GM23338 (cell line): ENCODE measurements around the gene TSPO2. TPM values are rescaled to one million over a fixed set of nuclear protein-coding genes. Genes with fewer than 3 reads are reported as not detected.

Experiments used
- ATAC-seq: fragments of 200-7000 bp; cut with Tn5 transposase; 3 replicates; pipeline ENCODE4 v1.9.1; 2020
- DNase-seq: peaks from one replicate; pipeline ENCODE4 v3.0.0-alpha.2; 2015; ENCODE audit warnings: low spot score
- H2AFZ ChIP-seq: fragments of 200-600 bp; sonication (generic); 2 replicates; pipeline ENCODE4 v1.8.0; 2016; ENCODE audit warnings: antibody characterized with exemption, mild to moderate bottlenecking, moderate library complexity
- H3F3A ChIP-seq: fragments of 200-600 bp; sonication (generic); replicated peaks from 2 replicates; pipeline ENCODE4 v1.8.0; 2017; ENCODE audit warnings: antibody characterized with exemption, mixed run types, low read depth
- H3K27ac ChIP-seq: fragments of 200-600 bp; sonication (generic); 2 replicates; pipeline ENCODE4 v1.6.1; 2016; ENCODE audit warnings: low read depth
- H3K27me3 ChIP-seq: fragments of 200-600 bp; sonication (generic); 2 replicates; pipeline ENCODE4 v1.8.0; 2016; ENCODE audit warnings: mild to moderate bottlenecking, mixed run types, moderate library complexity; ENCODE audit not compliant: insufficient read depth
- H3K36me3 ChIP-seq: fragments of 200-600 bp; sonication (generic); 2 replicates; pipeline ENCODE4 v1.8.0; 2016; ENCODE audit warnings: mild to moderate bottlenecking; ENCODE audit not compliant: insufficient read depth
- H3K4me1 ChIP-seq: fragments of 200-600 bp; sonication (generic); 2 replicates; pipeline ENCODE4 v1.8.0; 2016; ENCODE audit warnings: mild to moderate bottlenecking, moderate library complexity; ENCODE audit not compliant: insufficient read depth
- H3K4me2 ChIP-seq: fragments of 200-600 bp; sonication (generic); 2 replicates; pipeline ENCODE4 v1.7.1; 2017; ENCODE audit warnings: mixed run types
- H3K4me3 ChIP-seq: fragments of 200-600 bp; sonication (generic); 2 replicates; pipeline ENCODE4 v1.6.1; 2016; ENCODE audit warnings: mixed run types
- H3K79me2 ChIP-seq: fragments of 200-600 bp; sonication (generic); replicated peaks from 2 replicates; pipeline ENCODE4 v1.8.0; 2017; ENCODE audit warnings: mild to moderate bottlenecking; ENCODE audit not compliant: insufficient read depth
- H3K9me2 ChIP-seq: fragments of 200-600 bp; sonication (generic); 2 replicates; pipeline ENCODE4 v1.8.0; 2017; ENCODE audit not compliant: insufficient read depth
- H4K20me1 ChIP-seq: fragments of 200-600 bp; sonication (generic); replicated peaks from 2 replicates; pipeline ENCODE4 v1.8.0; 2017; ENCODE audit warnings: mild to moderate bottlenecking; ENCODE audit not compliant: insufficient read depth
- H3K27ac Mint-ChIP-seq: 2 replicates; pipeline ENCODE4 v1.8.0; 2020; ENCODE audit warnings: inconsistent platforms, mild to moderate bottlenecking, moderate library complexity, mixed read lengths
- H3K27me3 Mint-ChIP-seq: 3 replicates; pipeline ENCODE4 v1.8.0; 2022; ENCODE audit warnings: low read depth, mild to moderate bottlenecking, moderate library complexity, mixed read lengths, inconsistent platforms; ENCODE audit not compliant: insufficient read depth, poor library complexity
- H3K36me3 Mint-ChIP-seq: 3 replicates; pipeline ENCODE4 v1.8.0; 2021; ENCODE audit warnings: low read depth, mild to moderate bottlenecking, inconsistent platforms, moderate library complexity, mixed read lengths
- H3K4me1 Mint-ChIP-seq: 3 replicates; pipeline ENCODE4 v1.8.0; 2020; ENCODE audit warnings: mild to moderate bottlenecking, inconsistent platforms, mixed read lengths
- H3K4me3 Mint-ChIP-seq: 3 replicates; pipeline ENCODE4 v1.8.0; 2021; ENCODE audit warnings: moderate library complexity, mild to moderate bottlenecking, inconsistent platforms, mixed read lengths
- H3K9me3 Mint-ChIP-seq: 3 replicates; pipeline ENCODE4 v1.8.0; 2020; ENCODE audit warnings: moderate library complexity, mild to moderate bottlenecking, inconsistent platforms, mixed read lengths
- EZH2phosphoT487 ChIP-seq: fragments of 200-600 bp; sonication (generic); IDR thresholded peaks from one replicate; pipeline ENCODE4 v1.8.1; 2018; ENCODE audit warnings: antibody characterized with exemption; ENCODE audit not compliant: unreplicated experiment
- JUNB ChIP-seq: IDR thresholded peaks from one replicate; pipeline ENCODE4 v1.6.1; 2016; ENCODE audit warnings: antibody characterized with exemption; ENCODE audit not compliant: unreplicated experiment
- NANOG ChIP-seq: IDR thresholded peaks from 2 replicates; pipeline ENCODE4 v1.6.1; 2016; ENCODE audit warnings: antibody characterized with exemption, borderline replicate concordance
- STAT1 ChIP-seq: IDR thresholded peaks from one replicate; pipeline ENCODE4 v1.6.1; 2016; ENCODE audit warnings: antibody characterized with exemption; ENCODE audit not compliant: unreplicated experiment
- ZNF114 ChIP-seq: fragments of 250-450 bp; sonication (Bioruptor Pico); IDR thresholded peaks from 2 replicates; pipeline ENCODE4 v1.5.0; 2020; ENCODE audit warnings: mild to moderate bottlenecking, moderate library complexity
- ZNF331 ChIP-seq: fragments of 250-450 bp; sonication (Bioruptor Pico); IDR thresholded peaks from 2 replicates; pipeline ENCODE4 v1.5.0; 2020; ENCODE audit warnings: low read depth, mild to moderate bottlenecking, moderate library complexity
- ZNF462 ChIP-seq: fragments of 250-450 bp; sonication (Bioruptor Pico); IDR thresholded peaks from 2 replicates; pipeline ENCODE4 v1.5.0; 2020; ENCODE audit warnings: mild to moderate bottlenecking, moderate library complexity
- polyA plus RNA-seq: library from polyadenylated mRNA; unstranded; fragments of >200 nt; fragmentation: Nextera tagmentation; extraction: Ambion mirVana; gene quantifications from 2 replicates; pipeline ENCODE4 v1.2.1, GENCODE V29; 2016
- total RNA-seq: library from RNA; depleted of rRNA; stranded (reverse); fragments of >200 nt; shearing (Covaris generic); gene quantifications from 2 replicates; pipeline ENCODE4 v1.2.3, GENCODE V29; 2014
- TF ChIP-seq, protein P1 (sequence below): IDR thresholded peaks from one replicate; pipeline ENCODE4 v1.6.1; 2018; ENCODE audit warnings: antibody characterized with exemption; ENCODE audit not compliant: unreplicated experiment
- TF ChIP-seq, protein P2 (sequence below), 2 experiments: fragments of 200-600 bp in 1 of 2; sonication (generic) in 1 of 2; conservative IDR thresholded peaks; 2 replicates each; pipeline versions ENCODE4 v1.5.1 to v1.6.1; 2016 to 2017; ENCODE audit warnings: antibody characterized with exemption in 2 of 2, low read depth in 2 of 2, mild to moderate bottlenecking in 2 of 2, moderate library complexity in 1 of 2

Gene TSPO2
- total and polyA plus RNA-seq, 2 experiments from 2014 or later = 0.31 TPM; not detected in 1

- Mint-ChIP-seq H3K36me3 (no peaks in the 10 kb centered on the region), H3K4me1 (peaks cover 25% of the 10 kb centered on the region), H3K27ac (no peak overlapping the region), H3K4me3 (no peak overlapping the region), H3K27me3 (peaks cover 13% of the 10 kb centered on the region), H3K9me3 (no peaks in the 10 kb centered on the region; the same call in 1 of the 3 replicates)
- H3K4me3 ChIP-seq = no peak overlapping the region
- no peak overlapping the region for H3K27ac ChIP-seq
- H3K27me3 ChIP-seq = no peaks in the 10 kb centered on the region
- no peaks in the 10 kb centered on the region; the same call in 1 of the 2 replicates for H3K9me2 ChIP-seq
- ATAC-seq (no peak), DNase-seq (no peak)
- H4K20me1 ChIP-seq = no peaks in the 10 kb centered on the region
- H3K4me2 ChIP-seq = no peak overlapping the region
- peaks cover 20% of the 10 kb centered on the region for H3K4me1 ChIP-seq
- peaks cover 9% of the 10 kb centered on the region for H3F3A ChIP-seq
- H2AFZ ChIP-seq = peak overlapping the region; percentile 43; the same call in 1 of the 2 replicates
- no peaks in the 10 kb centered on the region for H3K36me3 ChIP-seq
- no peaks in the 10 kb centered on the region for H3K79me2 ChIP-seq
- TF ChIP-seq NANOG (no peak), JUNB (no peak), ZNF462 (CRISPR knock-in tag) (no peak)
These were observed 49.5 kb upstream of the TSPO2 start for GRCh38 chr6:40992746-40993145.

DNA sequence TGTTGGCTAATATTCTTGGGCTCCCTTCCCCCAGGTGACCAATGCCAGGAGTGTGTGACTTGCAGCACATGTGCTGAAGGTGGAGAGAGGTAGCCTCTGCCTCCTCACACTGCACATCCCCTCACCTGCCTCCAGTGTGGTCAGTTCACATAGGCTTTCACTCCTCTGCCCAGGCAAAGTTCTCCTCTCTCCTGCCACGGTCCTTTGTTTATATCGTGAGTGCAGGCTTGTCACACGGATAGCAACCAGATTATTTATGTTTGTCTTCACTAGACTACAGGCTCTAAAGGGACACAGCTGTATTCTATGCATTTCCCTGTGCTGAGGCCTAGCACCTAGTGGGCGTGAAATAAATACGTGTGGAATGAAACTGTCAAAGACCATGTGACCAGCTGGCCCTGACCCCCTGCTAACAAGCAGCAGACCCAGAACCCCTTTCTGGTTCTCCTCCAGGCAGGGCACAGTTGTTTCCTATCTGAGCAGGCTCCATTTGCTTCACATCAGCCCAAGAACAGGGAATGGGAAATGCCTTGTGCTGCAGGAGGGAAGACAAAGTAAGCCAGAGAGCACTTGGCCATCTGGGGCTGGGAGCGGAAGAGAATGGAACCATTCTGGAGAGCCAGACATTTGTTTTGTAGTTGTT, 45.6 kb upstream of the TSPO2 start:
- Histone ChIP-seq H4K20me1 (no peaks in the 10 kb centered on the region), H2AFZ (peak overlapping the region; percentile 80; the same call in 1 of the 2 replicates), H3K79me2 (no peaks in the 10 kb centered on the region), H3K27me3 (no peaks in the 10 kb centered on the region), H3F3A (peaks cover 9% of the 10 kb centered on the region), H3K9me2 (peaks cover 9% of the 10 kb centered on the region), H3K4me2 (peak overlapping the region; percentile 1), H3K4me3 (peak overlapping the region; percentile 11; the same call in 1 of the 2 replicates), H3K36me3 (no peaks in the 10 kb centered on the region), H3K27ac (peak overlapping the region; percentile 91), H3K4me1 (peaks cover 41% of the 10 kb centered on the region)
- Mint-ChIP-seq H3K36me3 (no peaks in the 10 kb centered on the region; the same call in 2 of the 3 replicates), H3K9me3 (no peaks in the 10 kb centered on the region; the same call in 1 of the 3 replicates), H3K4me3 (no peak overlapping the region), H3K27ac (peak overlapping the region; percentile 97), H3K27me3 (peaks cover 15% of the 10 kb centered on the region), H3K4me1 (peaks cover 57% of the 10 kb centered on the region)
- DNase-seq (peak; percentile 45), ATAC-seq (peak; percentile 38)
- TF ChIP-seq EZH2phosphoT487 (no peak), ZNF114 (CRISPR knock-in tag) (no peak), ZNF331 (CRISPR knock-in tag) (no peak), STAT1 (no peak), JUNB (no peak), NANOG (no peak)
- TF ChIP-seq, protein P1, sequence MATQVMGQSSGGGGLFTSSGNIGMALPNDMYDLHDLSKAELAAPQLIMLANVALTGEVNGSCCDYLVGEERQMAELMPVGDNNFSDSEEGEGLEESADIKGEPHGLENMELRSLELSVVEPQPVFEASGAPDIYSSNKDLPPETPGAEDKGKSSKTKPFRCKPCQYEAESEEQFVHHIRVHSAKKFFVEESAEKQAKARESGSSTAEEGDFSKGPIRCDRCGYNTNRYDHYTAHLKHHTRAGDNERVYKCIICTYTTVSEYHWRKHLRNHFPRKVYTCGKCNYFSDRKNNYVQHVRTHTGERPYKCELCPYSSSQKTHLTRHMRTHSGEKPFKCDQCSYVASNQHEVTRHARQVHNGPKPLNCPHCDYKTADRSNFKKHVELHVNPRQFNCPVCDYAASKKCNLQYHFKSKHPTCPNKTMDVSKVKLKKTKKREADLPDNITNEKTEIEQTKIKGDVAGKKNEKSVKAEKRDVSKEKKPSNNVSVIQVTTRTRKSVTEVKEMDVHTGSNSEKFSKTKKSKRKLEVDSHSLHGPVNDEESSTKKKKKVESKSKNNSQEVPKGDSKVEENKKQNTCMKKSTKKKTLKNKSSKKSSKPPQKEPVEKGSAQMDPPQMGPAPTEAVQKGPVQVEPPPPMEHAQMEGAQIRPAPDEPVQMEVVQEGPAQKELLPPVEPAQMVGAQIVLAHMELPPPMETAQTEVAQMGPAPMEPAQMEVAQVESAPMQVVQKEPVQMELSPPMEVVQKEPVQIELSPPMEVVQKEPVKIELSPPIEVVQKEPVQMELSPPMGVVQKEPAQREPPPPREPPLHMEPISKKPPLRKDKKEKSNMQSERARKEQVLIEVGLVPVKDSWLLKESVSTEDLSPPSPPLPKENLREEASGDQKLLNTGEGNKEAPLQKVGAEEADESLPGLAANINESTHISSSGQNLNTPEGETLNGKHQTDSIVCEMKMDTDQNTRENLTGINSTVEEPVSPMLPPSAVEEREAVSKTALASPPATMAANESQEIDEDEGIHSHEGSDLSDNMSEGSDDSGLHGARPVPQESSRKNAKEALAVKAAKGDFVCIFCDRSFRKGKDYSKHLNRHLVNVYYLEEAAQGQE = no peak
- TF ChIP-seq, protein P2, sequence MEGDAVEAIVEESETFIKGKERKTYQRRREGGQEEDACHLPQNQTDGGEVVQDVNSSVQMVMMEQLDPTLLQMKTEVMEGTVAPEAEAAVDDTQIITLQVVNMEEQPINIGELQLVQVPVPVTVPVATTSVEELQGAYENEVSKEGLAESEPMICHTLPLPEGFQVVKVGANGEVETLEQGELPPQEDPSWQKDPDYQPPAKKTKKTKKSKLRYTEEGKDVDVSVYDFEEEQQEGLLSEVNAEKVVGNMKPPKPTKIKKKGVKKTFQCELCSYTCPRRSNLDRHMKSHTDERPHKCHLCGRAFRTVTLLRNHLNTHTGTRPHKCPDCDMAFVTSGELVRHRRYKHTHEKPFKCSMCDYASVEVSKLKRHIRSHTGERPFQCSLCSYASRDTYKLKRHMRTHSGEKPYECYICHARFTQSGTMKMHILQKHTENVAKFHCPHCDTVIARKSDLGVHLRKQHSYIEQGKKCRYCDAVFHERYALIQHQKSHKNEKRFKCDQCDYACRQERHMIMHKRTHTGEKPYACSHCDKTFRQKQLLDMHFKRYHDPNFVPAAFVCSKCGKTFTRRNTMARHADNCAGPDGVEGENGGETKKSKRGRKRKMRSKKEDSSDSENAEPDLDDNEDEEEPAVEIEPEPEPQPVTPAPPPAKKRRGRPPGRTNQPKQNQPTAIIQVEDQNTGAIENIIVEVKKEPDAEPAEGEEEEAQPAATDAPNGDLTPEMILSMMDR (conservative IDR thresholded peaks at IDR 0.05; ENCODE audit: low read depth in 2 of 2) = no peak
